Sigmoid colon (tissue), 7 donors: ENCODE results near the gene PPIL6. TPM values are rescaled to one million over a fixed set of nuclear protein-coding genes. Genes with fewer than 3 reads are reported as not detected.

Source experiments
- DNase-seq: peaks from one replicate; pipeline ENCODE4 v3.0.0-alpha.2; 2019
- H3K27ac ChIP-seq, 4 donors: fragments of 200-600 bp; sonication (generic); one replicate each; pipeline ENCODE4 v1.5.1; 2016 to 2019; ENCODE audit warnings: mild to moderate bottlenecking in 1 of 4
- H3K27me3 ChIP-seq, 3 donors: fragments of 200-600 bp; sonication (generic); one replicate each; pipeline ENCODE4 v1.5.1; 2019; ENCODE audit warnings: mild to moderate bottlenecking in 1 of 3
- H3K36me3 ChIP-seq, 4 donors: fragments of 200-600 bp; sonication (generic); one replicate each; pipeline ENCODE4 v1.5.1; 2016 to 2019
- H3K4me1 ChIP-seq, 4 donors: fragments of 200-600 bp; sonication (generic); one replicate each; pipeline ENCODE4 v1.5.1; 2017 to 2019
- H3K4me3 ChIP-seq, 4 donors: fragments of 200-600 bp; sonication (generic); one replicate each; pipeline ENCODE4 v1.5.1; 2017 to 2019; ENCODE audit warnings: mild to moderate bottlenecking in 2 of 4, moderate library complexity in 1 of 4
- H3K9me3 ChIP-seq, 4 donors: fragments of 200-600 bp in 3 of 4; sonication (generic) in 3 of 4; one replicate each; pipeline versions ENCODE4 v1.5.1 to v1.6.1; 2013 to 2019
- EP300 ChIP-seq, 4 donors: sonication (generic); formaldehyde crosslinking; IDR thresholded peaks; one replicate each; pipeline ENCODE4 v1.6.1; 2017; ENCODE audit warnings: antibody characterized with exemption in 4 of 4
- POLR2A ChIP-seq, 2 donors: fragments of 450-650 bp; IDR thresholded peaks; one replicate each; pipeline ENCODE4 v1.6.1; 2016; ENCODE audit warnings: antibody characterized with exemption in 2 of 2, mild to moderate bottlenecking in 2 of 2, moderate library complexity in 2 of 2
- POLR2AphosphoS5 ChIP-seq, 4 donors: sonication (generic); formaldehyde crosslinking; IDR thresholded peaks; one replicate each; pipeline ENCODE4 v1.6.1; 2017; ENCODE audit warnings: antibody characterized with exemption in 4 of 4
- WGBS, 2 donors: extraction: QIAGEN DNeasy Blood & Tissue Kit; methylation state at CpG; one replicate each; pipeline ENCODE4 v1.1.7; 2013; 5-methylcytosine and 5-hydroxymethylcytosine counted together
- intact Hi-C: fragments of 100-400 bp; cut with DNase I; formaldehyde crosslinking; loops from one replicate; pipeline ENCODE4 v1.15.1; 2023
- polyA plus RNA-seq, 3 donors: library from polyadenylated mRNA; stranded (reverse); fragments of 200-250 nt; gene quantifications; one replicate each; pipeline ENCODE4 v1.2.3, GENCODE V29; 2013
- total RNA-seq, 4 donors: library from RNA; depleted of rRNA; stranded (reverse); fragments of >200 nt; gene quantifications; one replicate each; pipeline ENCODE4 v1.1.0, GENCODE V29; 2016
- TF ChIP-seq, protein P1 (sequence below), 4 experiments: fragments of 450-650 bp in 3 of 4; fragments of 200-600 bp in 1 of 4; IDR thresholded peaks; one replicate each; pipeline ENCODE4 v1.5.1; 2016 to 2019; ENCODE audit warnings: antibody characterized with exemption in 4 of 4, mild to moderate bottlenecking in 3 of 4, moderate library complexity in 2 of 4
- donor health status: healthy with polysubstance abuse.
- donor health status: Bipolar disorder and iron deficiency.
- donor health status: healthy.

PPIL6 gene
- total and polyA plus RNA-seq, 7 donors: 0.44 to 10.2 (median 1.4) TPM

DNA sequence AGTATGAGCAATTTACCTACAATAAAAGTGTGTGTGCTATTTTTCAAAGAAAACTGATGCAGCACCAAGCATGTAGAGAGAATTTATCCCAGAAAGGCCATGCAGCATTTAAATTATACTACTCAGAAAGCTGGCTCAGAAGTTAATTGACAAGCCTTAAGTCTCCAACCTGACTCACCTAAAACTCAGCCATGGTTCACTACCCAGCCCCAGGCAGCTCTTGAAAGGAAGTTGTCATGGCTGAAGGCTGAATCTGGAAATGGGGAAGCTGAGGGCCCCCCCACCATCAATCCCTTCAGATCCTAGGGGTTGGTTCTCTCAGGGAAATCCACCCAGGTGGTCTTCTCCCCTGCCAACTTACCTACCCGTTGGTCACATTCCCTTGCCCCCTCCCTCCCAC, 19.7 kb downstream of the PPIL6 start:
- Histone ChIP-seq H3K4me1 (no peaks in the 10 kb centered on the region), H3K27ac (no peak overlapping the region), H3K36me3 (no peaks in the 10 kb centered on the region), H3K4me3 (no peak overlapping the region), H3K27me3 (no peaks in the 10 kb centered on the region), H3K9me3 (no peaks in the 10 kb centered on the region)
- 57% methylated on average over 1 of the region's 1 CpG for WGBS, 2 donors
- TF ChIP-seq, protein P1, sequence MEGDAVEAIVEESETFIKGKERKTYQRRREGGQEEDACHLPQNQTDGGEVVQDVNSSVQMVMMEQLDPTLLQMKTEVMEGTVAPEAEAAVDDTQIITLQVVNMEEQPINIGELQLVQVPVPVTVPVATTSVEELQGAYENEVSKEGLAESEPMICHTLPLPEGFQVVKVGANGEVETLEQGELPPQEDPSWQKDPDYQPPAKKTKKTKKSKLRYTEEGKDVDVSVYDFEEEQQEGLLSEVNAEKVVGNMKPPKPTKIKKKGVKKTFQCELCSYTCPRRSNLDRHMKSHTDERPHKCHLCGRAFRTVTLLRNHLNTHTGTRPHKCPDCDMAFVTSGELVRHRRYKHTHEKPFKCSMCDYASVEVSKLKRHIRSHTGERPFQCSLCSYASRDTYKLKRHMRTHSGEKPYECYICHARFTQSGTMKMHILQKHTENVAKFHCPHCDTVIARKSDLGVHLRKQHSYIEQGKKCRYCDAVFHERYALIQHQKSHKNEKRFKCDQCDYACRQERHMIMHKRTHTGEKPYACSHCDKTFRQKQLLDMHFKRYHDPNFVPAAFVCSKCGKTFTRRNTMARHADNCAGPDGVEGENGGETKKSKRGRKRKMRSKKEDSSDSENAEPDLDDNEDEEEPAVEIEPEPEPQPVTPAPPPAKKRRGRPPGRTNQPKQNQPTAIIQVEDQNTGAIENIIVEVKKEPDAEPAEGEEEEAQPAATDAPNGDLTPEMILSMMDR (IDR thresholded peaks at IDR 0.05): no peak
- TF ChIP-seq EP300 (IDR thresholded peaks at IDR 0.05) (no peak), POLR2AphosphoS5 (IDR thresholded peaks at IDR 0.05) (no peak), POLR2A (IDR thresholded peaks at IDR 0.05) (no peak)
- DNase-seq: no peak
- intact Hi-C loops: no loop called here

DNA sequence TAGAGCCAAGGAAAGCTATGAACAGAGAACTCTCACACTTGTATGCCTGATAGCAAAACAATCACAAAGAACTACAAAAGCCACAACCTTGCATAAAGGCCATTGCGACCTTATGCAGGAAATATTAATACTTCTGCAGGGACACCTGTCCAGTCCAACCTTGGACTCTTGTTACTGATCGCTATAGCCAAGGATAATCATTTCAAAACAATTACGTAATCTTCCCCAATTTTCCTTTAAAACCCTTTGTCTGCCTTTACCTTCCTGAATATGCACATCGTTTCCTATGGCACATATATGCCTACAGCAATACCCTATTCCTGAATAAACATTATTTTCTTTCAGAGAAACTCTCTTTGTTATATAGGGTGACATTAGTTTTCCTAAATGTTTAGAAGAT, 22.8 kb downstream of the PPIL6 start:
- Histone ChIP-seq H3K27me3 (no peaks in the 10 kb centered on the region), H3K9me3 (no peaks in the 10 kb centered on the region), H3K27ac (no peak overlapping the region), H3K36me3 (no peaks in the 10 kb centered on the region), H3K4me1 (no peaks in the 10 kb centered on the region), H3K4me3 (no peak overlapping the region)
- intact Hi-C loops: no loop called here
- DNase-seq: no peak
- TF ChIP-seq POLR2A (IDR thresholded peaks at IDR 0.05) (no peak), POLR2AphosphoS5 (IDR thresholded peaks at IDR 0.05) (no peak), EP300 (IDR thresholded peaks at IDR 0.05) (no peak)
- TF ChIP-seq, protein P1 (IDR thresholded peaks at IDR 0.05): no peak
- WGBS, 2 donors: 94 to 95% methylated on average over 4 of the region's 4 CpGs

DNA sequence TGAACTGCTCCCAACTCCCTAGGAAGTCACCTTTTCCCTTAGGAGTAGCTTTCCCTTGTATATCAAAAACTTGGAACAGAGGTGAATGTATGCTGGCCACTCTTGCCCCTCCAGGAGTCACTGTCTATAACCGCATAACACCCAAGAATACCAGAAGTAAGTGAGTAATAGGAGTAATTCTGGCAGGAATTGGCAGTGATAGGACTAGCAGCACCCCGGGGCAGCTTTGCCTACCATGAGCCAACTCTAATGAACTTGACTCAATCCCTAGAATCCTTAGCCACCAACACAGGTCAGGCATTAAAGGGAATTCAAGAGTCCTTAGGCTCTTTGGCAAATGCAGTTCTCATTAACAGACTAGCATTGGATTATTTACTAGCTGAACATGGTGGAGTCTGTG, 29.4 kb downstream of the PPIL6 start:
- H3K4me3 ChIP-seq: no peak overlapping the region
- H3K9me3 ChIP-seq: no peaks in the 10 kb centered on the region
- no peak overlapping the region for H3K27ac ChIP-seq
- no peak for DNase-seq
- no peak for TF ChIP-seq POLR2A (IDR thresholded peaks at IDR 0.05)
- TF ChIP-seq EP300 (IDR thresholded peaks at IDR 0.05): no peak
- no peak for TF ChIP-seq POLR2AphosphoS5 (IDR thresholded peaks at IDR 0.05)
- TF ChIP-seq, protein P1 (IDR thresholded peaks at IDR 0.05): no peak
- H3K4me1 ChIP-seq: no peaks in the 10 kb centered on the region
- WGBS, 2 donors: 95% methylated on average over 2 of the region's 2 CpGs
- no peaks in the 10 kb centered on the region for H3K36me3 ChIP-seq
- intact Hi-C loops: no loop called here
- no peaks in the 10 kb centered on the region for H3K27me3 ChIP-seq

DNA sequence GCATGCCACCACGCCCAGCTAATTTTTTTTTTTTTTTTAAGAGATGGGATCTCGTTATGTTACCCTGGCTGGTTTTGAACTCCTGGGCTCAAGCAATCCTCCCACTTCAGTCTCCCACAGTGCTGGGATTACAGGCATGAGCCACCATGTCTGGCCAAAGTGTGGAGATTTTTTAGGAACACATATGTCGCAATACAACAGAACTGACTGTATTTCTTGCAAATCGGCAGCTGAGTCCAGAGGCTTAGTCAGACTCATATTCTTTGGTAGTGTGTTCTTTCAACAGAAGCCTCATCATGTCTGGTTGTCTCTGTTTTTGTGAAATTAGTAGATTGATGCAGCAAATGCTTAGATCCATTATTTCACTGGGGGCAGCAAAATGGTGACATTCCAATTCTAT, 34.2 kb downstream of the PPIL6 start:
- no peak for TF ChIP-seq POLR2A (IDR thresholded peaks at IDR 0.05)
- TF ChIP-seq EP300 (IDR thresholded peaks at IDR 0.05): no peak
- TF ChIP-seq, protein P1 (IDR thresholded peaks at IDR 0.05): no peak
- no peak for TF ChIP-seq POLR2AphosphoS5 (IDR thresholded peaks at IDR 0.05)
- Histone ChIP-seq H3K9me3 (no peaks in the 10 kb centered on the region), H3K27me3 (no peaks in the 10 kb centered on the region), H3K36me3 (no peaks in the 10 kb centered on the region), H3K27ac (no peak overlapping the region), H3K4me3 (no peak overlapping the region), H3K4me1 (no peaks in the 10 kb centered on the region)
- no peak for DNase-seq
- WGBS, 2 donors: 89% methylated on average over 4 of the region's 4 CpGs
- intact Hi-C loops: no loop called here

DNA sequence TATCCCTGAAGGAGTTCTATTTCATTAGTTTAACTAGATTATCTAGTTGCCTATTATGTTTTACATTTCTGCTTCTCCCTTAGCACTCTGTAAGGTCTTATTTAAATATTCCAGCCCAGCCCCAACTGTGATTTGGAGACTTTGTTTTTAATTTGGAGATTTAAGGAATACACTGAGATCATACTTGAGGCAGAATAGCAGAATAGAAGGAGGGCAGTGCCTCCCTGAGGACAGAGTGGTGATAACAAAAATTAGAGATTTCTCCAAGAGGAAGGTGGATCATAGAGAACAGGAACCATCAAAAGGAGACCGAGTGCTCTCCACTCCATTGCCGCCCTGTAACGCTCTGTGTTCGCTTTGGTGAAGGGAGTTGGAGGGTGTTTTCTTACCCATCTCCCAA, 43.4 kb downstream of the PPIL6 start:
- Histone ChIP-seq H3K36me3 (no peaks in the 10 kb centered on the region), H3K4me1 (no peaks in the 10 kb centered on the region), H3K27ac (no peak overlapping the region), H3K4me3 (no peak overlapping the region), H3K27me3 (no peaks in the 10 kb centered on the region), H3K9me3 (no peaks in the 10 kb centered on the region)
- intact Hi-C loops: loop anchor here (5.0 kb wide), 1 partner anchor 210 kb away; no protein-coding TSS in a partner anchor
- no peak for DNase-seq
- 66 to 74% methylated on average over 4 of the region's 4 CpGs for WGBS, 2 donors
- no peak for TF ChIP-seq EP300 (IDR thresholded peaks at IDR 0.05)
- TF ChIP-seq, protein P1 (IDR thresholded peaks at IDR 0.05): peak in 1 of 4 experiments; percentile 13
- no peak for TF ChIP-seq POLR2A (IDR thresholded peaks at IDR 0.05)
- no peak for TF ChIP-seq POLR2AphosphoS5 (IDR thresholded peaks at IDR 0.05)
